H1 (cell line): Measurements from ENCODE around the gene CLEC12A.

Source experiments
- EP300 ChIP-seq, 2 experiments: IDR thresholded peaks; 1 replicate in 1 of 2; 2 replicates in 1 of 2; pipeline ENCODE4 v1.6.1; 2011 to 2012; ENCODE audit warnings: low read depth in 2 of 2, low read length in 2 of 2, mild to moderate bottlenecking in 2 of 2, borderline replicate concordance in 1 of 2, inconsistent platforms in 1 of 2, moderate library complexity in 1 of 2
- POLR2A ChIP-seq, 2 experiments: IDR thresholded peaks; 1 replicate in 1 of 2; 2 replicates in 1 of 2; pipeline ENCODE4 v1.6.1; 2011; ENCODE audit warnings: low read depth in 2 of 2, low read length in 2 of 2, mild to moderate bottlenecking in 2 of 2; ENCODE audit errors: control extremely low read depth in 1 of 2
- RBBP5 ChIP-seq: IDR thresholded peaks from 2 replicates; pipeline ENCODE4 v1.7.1; 2012; ENCODE audit warnings: low read depth, mild to moderate bottlenecking, inconsistent platforms, low read length, moderate library complexity, borderline replicate concordance

DNA sequence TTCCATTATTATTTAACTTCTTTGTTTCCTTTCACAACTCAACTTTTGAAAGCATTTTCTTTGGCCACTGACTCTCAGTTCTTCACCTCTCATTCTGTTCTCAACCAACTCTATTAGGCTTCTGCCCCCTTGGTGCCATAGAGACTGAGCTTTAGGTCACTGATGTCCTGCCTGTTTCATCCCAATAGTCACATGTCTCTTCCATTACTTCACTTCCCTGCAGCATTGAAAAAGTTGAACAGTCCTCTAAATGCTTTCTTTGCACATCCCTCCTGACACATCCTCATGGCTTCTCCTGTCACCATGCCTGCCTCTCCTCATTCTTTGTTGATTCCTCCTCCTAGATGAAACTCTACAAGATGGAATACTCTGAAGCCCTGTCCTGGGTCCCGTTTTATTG is 2.7 kb downstream of the CLEC12A start:
- no peak for TF ChIP-seq EP300 (IDR thresholded peaks at IDR 0.05; ENCODE audit: borderline replicate concordance in 1 of 2, low read depth in 2 of 2, low read length in 2 of 2)
- TF ChIP-seq RBBP5 = no peak
- TF ChIP-seq POLR2A (IDR thresholded peaks at IDR 0.05; ENCODE audit: control extremely low read depth in 1 of 2, low read depth in 2 of 2, low read length in 2 of 2) = no peak
